Heart right ventricle (tissue), 16 donors: Measurements from ENCODE around the gene APOBEC2. TPM values are rescaled to one million over a fixed set of nuclear protein-coding genes. Genes with fewer than 3 reads are reported as not detected.
A peak's percentile ranks its signal among the peaks of the same experiment; 100 is the strongest.

Experiments
- ATAC-seq, 8 donors: fragments of 200-7000 bp; cut with Tn5 transposase; one replicate each; pipeline ENCODE4 v1.9.1; 2020; ENCODE audit warnings: mild to moderate bottlenecking in 8 of 8, moderate library complexity in 8 of 8, moderate number of reproducible peaks in 1 of 8
- DNase-seq, 2 donors: peaks; one replicate each; pipeline ENCODE4 v3.0.0-alpha.2; 2020
- H3K27ac ChIP-seq, 10 donors: fragments of 200-600 bp; sonication (generic) in 2 of 10; one replicate each; pipeline versions ENCODE4 v1.5.0 to v1.8.0; 2020 to 2022; ENCODE audit warnings: mild to moderate bottlenecking in 3 of 10
- H3K27me3 ChIP-seq, 7 donors: fragments of 200-600 bp; one replicate each; pipeline ENCODE4 v1.8.0; 2021 to 2022; ENCODE audit warnings: mild to moderate bottlenecking in 2 of 7
- H3K36me3 ChIP-seq, 9 donors: fragments of 200-600 bp; sonication (generic) in 1 of 9; one replicate each; pipeline versions ENCODE4 v1.5.0 to v1.8.0; 2020 to 2022; ENCODE audit warnings: mild to moderate bottlenecking in 2 of 9
- H3K4me1 ChIP-seq, 9 donors: fragments of 200-600 bp; sonication (generic) in 1 of 9; one replicate each; pipeline versions ENCODE4 v1.5.0 to v1.8.0; 2020 to 2022; ENCODE audit warnings: mild to moderate bottlenecking in 4 of 9
- H3K4me3 ChIP-seq, 10 donors: fragments of 200-600 bp; sonication (generic) in 2 of 10; one replicate each; pipeline versions ENCODE4 v1.5.0 to v1.8.0; 2020 to 2022; ENCODE audit warnings: mild to moderate bottlenecking in 7 of 10, moderate library complexity in 2 of 10
- H3K9me3 ChIP-seq, 11 donors: fragments of 200-600 bp in 10 of 11; sonication (generic) in 2 of 11; one replicate each; pipeline versions ENCODE4 v1.5.0 to v1.8.0; 2013 to 2022; ENCODE audit warnings: mild to moderate bottlenecking in 2 of 11, control low read depth in 1 of 11, moderate library complexity in 1 of 11
- WGBS, 2 donors: extraction: QIAGEN DNeasy Blood & Tissue Kit; methylation state at CpG; one replicate each; pipeline ENCODE4 v1.1.7; 2013; ENCODE audit warnings: inconsistent platforms in 1 of 2; 5-methylcytosine and 5-hydroxymethylcytosine counted together
- intact Hi-C, 10 donors: fragments of 100-400 bp; cut with DNase I; formaldehyde crosslinking; loops; one replicate each; pipeline versions ENCODE4 v1.11.1 to v1.14.2; 2022
- polyA plus RNA-seq, 2 donors: library from polyadenylated mRNA; stranded (reverse); fragments of 200-250 nt; gene quantifications; one replicate each; pipeline ENCODE4 v1.2.3, GENCODE V29; 2013
- total RNA-seq, 10 donors: library from RNA; stranded (reverse); fragmentation: NEBNext Ultra II Directional in 3 of 10; extraction: Animal tissue kit (Norgen Biotek cat#: 25700) in 3 of 10; gene quantifications; one replicate each; pipeline versions ENCODE4 v1.2.1 to v1.2.4, GENCODE V29; 2021 to 2023
- TF ChIP-seq, protein P1 (sequence below), 9 donors: fragments of 200-600 bp; sonication (generic) in 2 of 9; IDR thresholded peaks; one replicate each; pipeline versions ENCODE4 v1.5.0 to v1.8.0; 2021 to 2022; ENCODE audit warnings: antibody characterized with exemption in 9 of 9, mild to moderate bottlenecking in 5 of 9, moderate library complexity in 1 of 9
- donor health status: Arrhythmogenic right ventricular cardiomyopathy.
- donor health status: ischemic (EF 13 %, LVEDD 7.1; RV severe dilation, severe dysfunction).
- donor health status: healthy with polysubstance abuse.
- donor health status: DM: no; HTN: yes; CAD: no.
- donor health status: DM: no; HTN: no; CAD: no.
- donor health status: ischemic (EF 25% LVEDD 6.9; RV normal size, moderate dysfunction).
- donor health status: ischemic (EF 25% LVEDD 5.7; RV mildly dilated, moderate dysfunction).
- donor health status: healthy.
- donor health status: DM: yes; HTN: yes; CAD: no.
- donor health status: Ischemic cardiomyopathy.
- donor health status: ischemic (EF 35%, LVEDD 5.7; RV mildly dilated, moderate dysfunction).
- donor health status: nonischemic (EF 11% LVEDD 7.7; RV severe dilation, severe dysfunction).
- donor health status: DM: yes; HTN: yes; CAD: no.
- donor health status: PGD.
- donor health status: ischemic (EF 29% LVEDD 5.4; RV normal size, mild dysfunction).
- donor health status: nonischemic (EF 23%, LVEDD 6.1; RV moderate dilation, normal function).

APOBEC2 gene
- total and polyA plus RNA-seq, 12 donors = 79.0 to 307 (median 218) TPM

DNA sequence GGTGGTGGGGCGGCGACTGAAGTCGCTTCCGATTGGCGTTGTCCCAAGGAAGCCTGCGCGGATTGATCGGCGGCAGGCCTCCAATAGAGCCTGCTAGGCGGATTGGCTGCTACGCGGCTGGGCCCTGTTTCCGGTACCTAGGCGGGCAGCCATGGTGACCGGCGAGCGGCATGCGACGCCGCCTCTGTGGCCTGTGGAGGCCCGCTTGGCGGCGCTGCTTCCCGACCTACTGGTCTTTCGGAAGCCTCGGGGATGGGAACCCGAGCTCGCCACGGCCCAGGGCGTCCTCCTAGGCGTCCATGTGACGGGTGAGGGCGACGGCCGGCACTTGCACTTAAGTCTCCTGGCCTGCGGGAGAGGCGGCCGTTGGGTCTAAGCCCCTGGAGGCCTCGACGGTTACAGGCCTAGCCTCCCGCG lies 47.9 kb downstream of the APOBEC2 start:
- peak in 1 of 2 donors; percentile 19 for DNase-seq
- Histone ChIP-seq H3K27ac (no peak overlapping the region), H3K4me1 (peaks cover 0 to 18% (median 14%) of the 10 kb centered on the region in 9 donors), H3K4me3 (no peak overlapping the region), H3K9me3 (no peaks in the 10 kb centered on the region), H3K27me3 (no peaks in the 10 kb centered on the region), H3K36me3 (peaks cover 0 to 64% (median 23%) of the 10 kb centered on the region in 9 donors)
- intact Hi-C loops = no loop called here
- TF ChIP-seq, protein P1, sequence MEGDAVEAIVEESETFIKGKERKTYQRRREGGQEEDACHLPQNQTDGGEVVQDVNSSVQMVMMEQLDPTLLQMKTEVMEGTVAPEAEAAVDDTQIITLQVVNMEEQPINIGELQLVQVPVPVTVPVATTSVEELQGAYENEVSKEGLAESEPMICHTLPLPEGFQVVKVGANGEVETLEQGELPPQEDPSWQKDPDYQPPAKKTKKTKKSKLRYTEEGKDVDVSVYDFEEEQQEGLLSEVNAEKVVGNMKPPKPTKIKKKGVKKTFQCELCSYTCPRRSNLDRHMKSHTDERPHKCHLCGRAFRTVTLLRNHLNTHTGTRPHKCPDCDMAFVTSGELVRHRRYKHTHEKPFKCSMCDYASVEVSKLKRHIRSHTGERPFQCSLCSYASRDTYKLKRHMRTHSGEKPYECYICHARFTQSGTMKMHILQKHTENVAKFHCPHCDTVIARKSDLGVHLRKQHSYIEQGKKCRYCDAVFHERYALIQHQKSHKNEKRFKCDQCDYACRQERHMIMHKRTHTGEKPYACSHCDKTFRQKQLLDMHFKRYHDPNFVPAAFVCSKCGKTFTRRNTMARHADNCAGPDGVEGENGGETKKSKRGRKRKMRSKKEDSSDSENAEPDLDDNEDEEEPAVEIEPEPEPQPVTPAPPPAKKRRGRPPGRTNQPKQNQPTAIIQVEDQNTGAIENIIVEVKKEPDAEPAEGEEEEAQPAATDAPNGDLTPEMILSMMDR (IDR thresholded peaks at IDR 0.05) = no peak
- WGBS, 2 donors = 62 to 72% methylated on average over 42 of the region's 42 CpGs
- peak in 4 of 8 donors; percentile 11 to 69 (median 30) for ATAC-seq

DNA sequence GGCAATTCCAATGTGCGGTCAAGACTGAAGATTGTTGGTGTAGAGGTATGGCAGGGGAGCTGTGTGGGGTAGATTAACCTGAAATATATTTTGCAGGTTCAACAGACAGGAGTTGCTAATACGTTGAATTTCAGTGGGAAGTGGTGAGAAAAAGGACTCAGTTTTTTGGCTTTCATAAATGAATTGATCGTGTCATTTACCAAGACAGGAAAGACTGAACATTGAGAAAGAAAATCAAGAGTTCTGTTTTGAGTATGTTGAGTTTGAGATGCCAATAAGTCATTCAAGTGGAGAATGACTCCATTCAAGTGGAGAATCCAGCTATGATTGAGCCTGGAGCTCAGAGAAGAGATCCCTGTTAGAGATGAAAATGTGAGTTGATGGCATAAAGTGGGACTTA lies 50.8 kb downstream of the APOBEC2 start:
- Histone ChIP-seq H3K36me3 (peaks cover 0 to 36% (median 4%) of the 10 kb centered on the region in 9 donors), H3K9me3 (no peaks in the 10 kb centered on the region), H3K27me3 (no peaks in the 10 kb centered on the region), H3K4me1 (peaks cover 0 to 7% (median under 1%) of the 10 kb centered on the region in 9 donors), H3K27ac (no peak overlapping the region), H3K4me3 (no peak overlapping the region)
- TF ChIP-seq, protein P1 (IDR thresholded peaks at IDR 0.05) = no peak
- intact Hi-C loops = no loop called here
- ATAC-seq (no peak), DNase-seq (no peak)
- WGBS, 2 donors = 95 to 97% methylated on average over 3 of the region's 3 CpGs

DNA sequence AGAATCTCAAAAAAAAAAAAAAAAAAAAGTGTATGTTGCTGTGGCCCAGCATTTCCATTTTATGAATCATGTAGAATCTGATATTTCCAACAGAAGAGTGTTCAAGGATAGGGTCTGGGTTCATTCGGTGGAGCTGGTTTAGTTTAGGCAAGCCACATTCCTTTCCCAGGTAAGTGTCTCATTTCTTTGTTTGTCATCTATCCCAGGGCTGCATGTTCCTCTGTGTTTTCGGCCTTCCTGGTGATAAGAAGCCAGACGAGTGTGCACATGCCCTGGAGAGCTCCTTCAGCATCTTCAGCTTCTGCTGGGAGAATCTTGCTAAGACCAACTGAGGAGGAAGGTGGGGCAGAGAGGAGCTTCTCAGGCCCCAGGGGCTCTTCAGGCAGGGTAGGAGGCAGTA lies 58.0 kb downstream of the APOBEC2 start:
- DNase-seq (no peak), ATAC-seq (no peak)
- WGBS, 2 donors = 84 to 91% methylated on average over 3 of the region's 3 CpGs
- Histone ChIP-seq H3K4me3 (no peak overlapping the region), H3K36me3 (peaks cover 0 to 29% (median 0%) of the 10 kb centered on the region in 9 donors), H3K27ac (no peak overlapping the region), H3K27me3 (no peaks in the 10 kb centered on the region), H3K4me1 (no peaks in the 10 kb centered on the region), H3K9me3 (no peaks in the 10 kb centered on the region)
- TF ChIP-seq, protein P1 (IDR thresholded peaks at IDR 0.05) = no peak
- intact Hi-C loops = no loop called here

Other genes with a start within 250 kb of the APOBEC2 start
- gene UNC5CL, start 14.0 kb upstream of the APOBEC2 start, total RNA-seq = under 1 TPM; 0.19 to 0.81 (median 0.45) TPM
- gene UNC5CL, start 14.0 kb upstream of the APOBEC2 start, polyA plus RNA-seq = 1 to 10 TPM in 1 of 2 donors, under 1 TPM in 1; 0.42 to 1.9 TPM
- not detected for gene TSPO2, start 10.7 kb upstream of the APOBEC2 start, total RNA-seq
- gene TSPO2, start 10.7 kb upstream of the APOBEC2 start, polyA plus RNA-seq = not detected
- 10 to 100 TPM; 13.7 to 24.7 (median 16.6) TPM for gene OARD1, start 19.2 kb downstream of the APOBEC2 start, total RNA-seq
- 10 to 100 TPM; 22.7 to 31.2 TPM for gene OARD1, start 19.2 kb downstream of the APOBEC2 start, polyA plus RNA-seq
- gene NFYA, start 19.8 kb downstream of the APOBEC2 start, total RNA-seq = 10 to 100 TPM in 7 of 10 donors, 1 to 10 TPM in 3; 8.9 to 12.0 (median 10.5) TPM
- gene NFYA, start 19.8 kb downstream of the APOBEC2 start, polyA plus RNA-seq = 1 to 10 TPM; 4.2 to 6.1 TPM
- gene TREML1, start 101.1 kb downstream of the APOBEC2 start, total RNA-seq = under 1 TPM in 2 of 10 donors, not detected in 8; 0.33 to 0.39 TPM
- gene TREML1, start 101.1 kb downstream of the APOBEC2 start, polyA plus RNA-seq = under 1 TPM in 1 of 2 donors, not detected in 1; 0.17 TPM
- 1 to 10 TPM in 3 of 10 donors, under 1 TPM in 4, not detected in 3; 0.40 to 5.5 (median 1.00) TPM for gene TREM2, start 109.9 kb downstream of the APOBEC2 start, total RNA-seq
- gene TREM2, start 109.9 kb downstream of the APOBEC2 start, polyA plus RNA-seq = 1 to 10 TPM; 1.4 to 1.6 TPM
- gene TREML2, start 147.9 kb downstream of the APOBEC2 start, total RNA-seq = under 1 TPM in 4 of 10 donors, not detected in 6; 0.10 to 0.38 (median 0.16) TPM
- under 1 TPM in 1 of 2 donors, not detected in 1; 0.01 TPM for gene TREML2, start 147.9 kb downstream of the APOBEC2 start, polyA plus RNA-seq
- gene TREML4, start 175.1 kb downstream of the APOBEC2 start, total RNA-seq = not detected
- gene TREML4, start 175.1 kb downstream of the APOBEC2 start, polyA plus RNA-seq = under 1 TPM in 1 of 2 donors, not detected in 1; 0.04 TPM
- gene TREM1, start 233.5 kb downstream of the APOBEC2 start, total RNA-seq = 1 to 10 TPM in 4 of 10 donors, under 1 TPM in 6; 0.35 to 6.0 (median 0.99) TPM
- gene TREM1, start 233.5 kb downstream of the APOBEC2 start, polyA plus RNA-seq = 10 to 100 TPM in 1 of 2 donors, not detected in 1; 12.4 TPM